GM12892 (cell line): Measurements from ENCODE around the gene OXER1.

Experiments used
- POLR2A ChIP-seq: IDR thresholded peaks from 2 replicates; pipeline ENCODE4 v1.6.1; 2011; ENCODE audit warnings: low read depth, low read length, control low read depth
- POLR2AphosphoS5 ChIP-seq: IDR thresholded peaks from 2 replicates; pipeline ENCODE4 v1.6.1; 2011; ENCODE audit warnings: low read depth, low read length, control low read depth

DNA sequence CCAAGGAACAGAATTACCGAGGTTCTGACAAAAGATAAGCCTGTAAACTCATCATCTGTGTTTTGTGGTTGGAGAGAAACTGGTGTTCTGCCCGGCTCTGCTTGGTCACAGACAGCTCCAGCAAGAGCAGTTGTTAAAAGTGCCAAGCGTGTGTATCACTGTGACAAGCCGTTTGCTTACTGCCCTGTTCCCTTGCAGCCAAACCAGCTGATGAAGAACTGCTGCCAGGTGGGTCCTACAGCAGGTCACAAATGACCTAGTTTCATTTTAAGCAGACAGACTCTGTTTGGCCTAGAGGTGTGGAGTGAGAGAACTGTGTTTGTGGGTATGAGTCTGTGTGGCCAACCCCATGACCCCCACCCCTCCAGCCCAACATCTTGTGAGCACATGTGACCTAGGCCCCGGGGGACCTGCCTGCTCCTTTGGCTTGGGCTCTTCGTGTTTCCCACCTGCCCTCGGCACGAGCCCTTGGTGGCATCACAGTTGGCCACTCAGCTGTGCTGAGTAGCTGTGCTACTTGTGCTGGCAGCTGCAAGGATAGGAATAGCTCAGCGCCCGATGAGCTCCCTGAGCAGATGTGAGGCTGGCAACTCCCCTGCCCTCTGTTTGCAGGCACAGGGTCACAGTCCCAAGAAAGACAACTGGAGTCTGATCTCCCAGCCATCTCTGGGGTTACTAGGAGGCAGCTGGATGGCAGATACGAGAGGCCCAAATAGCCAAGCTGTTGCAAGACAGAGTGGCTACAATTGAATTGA lies 9.7 kb downstream of the OXER1 start:
- TF ChIP-seq POLR2A (no peak), POLR2AphosphoS5 (no peak)
